Keratinocyte (primary cell): Measurements from ENCODE around the gene CEACAM21. TPM values are rescaled to one million over a fixed set of nuclear protein-coding genes. Genes with fewer than 3 reads are reported as not detected.

Experiments used
- DNase-seq: peaks from one replicate; pipeline ENCODE4 v3.0.0-alpha.2; 2011; ENCODE audit warnings: low read depth, missing footprints, low spot score
- FAIRE-seq: peaks from 2 replicates; lab custom pipeline; 2011; peaks lifted over from hg19 to GRCh38; lab: Jason Lieb, UNC
- H2AFZ ChIP-seq: 2 replicates; pipeline ENCODE4 v1.6.0; 2012; ENCODE audit warnings: low read length, control low read depth, inconsistent platforms; ENCODE audit not compliant: control insufficient read depth
- H3K27ac ChIP-seq: 2 replicates; pipeline ENCODE4 v1.5.1; 2011; ENCODE audit warnings: low read length; ENCODE audit not compliant: control insufficient read depth, insufficient read depth
- H3K27me3 ChIP-seq: 3 replicates; pipeline ENCODE4 v1.6.0; 2011; ENCODE audit warnings: low read length; ENCODE audit not compliant: control insufficient read depth, insufficient read depth; ENCODE audit errors: extremely low read depth
- H3K36me3 ChIP-seq, 2 experiments: 2 replicates in 1 of 2; 3 replicates in 1 of 2; pipeline ENCODE4 v1.5.1; 2011; ENCODE audit warnings: low read length in 2 of 2, mild to moderate bottlenecking in 1 of 2; ENCODE audit not compliant: control insufficient read depth in 2 of 2, insufficient read depth in 2 of 2; ENCODE audit errors: extremely low read depth in 1 of 2
- H3K4me1 ChIP-seq: 3 replicates; pipeline ENCODE4 v1.5.1; 2011; ENCODE audit warnings: low read length; ENCODE audit not compliant: control insufficient read depth, insufficient read depth; ENCODE audit errors: extremely low read depth
- H3K4me2 ChIP-seq: 3 replicates; pipeline ENCODE4 v1.6.0; 2011; ENCODE audit warnings: low read depth, low read length; ENCODE audit not compliant: control insufficient read depth, insufficient read depth; ENCODE audit errors: extremely low read depth
- H3K4me3 ChIP-seq, 3 experiments: fragments of 200-600 bp in 1 of 3; sonication (generic) in 1 of 3; 2 replicates in 2 of 3; 3 replicates in 1 of 3; pipeline ENCODE4 v1.5.1; 2011 to 2016; ENCODE audit warnings: low read length in 3 of 3, mild to moderate bottlenecking in 3 of 3, control low read depth in 2 of 3, inconsistent platforms in 1 of 3, low read depth in 1 of 3, mixed read lengths in 1 of 3, mixed run types in 1 of 3, moderate library complexity in 1 of 3; ENCODE audit not compliant: control insufficient read depth in 2 of 3, insufficient read depth in 2 of 3; ENCODE audit errors: extremely low read depth in 1 of 3
- H3K79me2 ChIP-seq: 2 replicates; pipeline ENCODE4 v1.6.0; 2012; ENCODE audit warnings: low read length; ENCODE audit not compliant: control insufficient read depth, insufficient read depth
- H3K9ac ChIP-seq: 3 replicates; pipeline ENCODE4 v1.6.0; 2011; ENCODE audit warnings: low read length; ENCODE audit not compliant: control insufficient read depth, insufficient read depth; ENCODE audit errors: extremely low read depth
- H3K9me1 ChIP-seq: 3 replicates; pipeline ENCODE4 v1.6.0; 2011; ENCODE audit warnings: low read length; ENCODE audit not compliant: control insufficient read depth, insufficient read depth; ENCODE audit errors: extremely low read depth
- H3K9me3 ChIP-seq: 2 replicates; pipeline ENCODE4 v1.5.1; 2012; ENCODE audit warnings: low read depth, low read length; ENCODE audit not compliant: control insufficient read depth
- H4K20me1 ChIP-seq: 3 replicates; pipeline ENCODE4 v1.6.0; 2011; ENCODE audit warnings: low read length; ENCODE audit not compliant: control insufficient read depth, insufficient read depth; ENCODE audit errors: extremely low read depth
- CTCF ChIP-seq, 3 experiments: IDR thresholded peaks in 1 of 3; conservative IDR thresholded peaks in 1 of 3; optimal IDR thresholded peaks in 1 of 3; 2 replicates in 2 of 3; 3 replicates in 1 of 3; pipeline versions ENCODE3 to v1.5.1; 2011; ENCODE audit warnings: low read length in 3 of 3, mild to moderate bottlenecking in 3 of 3, moderate library complexity in 2 of 3, control low read depth in 1 of 3, inconsistent platforms in 1 of 3; ENCODE audit not compliant: insufficient read depth in 2 of 3; ENCODE audit errors: extremely low read depth in 1 of 3
- EZH2 ChIP-seq: IDR thresholded peaks from one replicate; pipeline ENCODE4 v1.6.1; 2012; ENCODE audit warnings: inconsistent platforms, mild to moderate bottlenecking, low read length, moderate library complexity
- dilution Hi-C: fragments of 300-500 bp; cut with MboI; formaldehyde crosslinking; loops from one replicate; pipeline ENCODE4 v1.7.0; 2020; ENCODE audit warnings: low sequenced_read_pairs; ENCODE audit not compliant: extremely low pct_ligation_motif_present
- polyA plus RNA-seq, 5 experiments: library from polyadenylated mRNA; depleted of rRNA in 3 of 5; stranded (reverse) in 3 of 5; stranded (forward) in 1 of 5; unstranded in 1 of 5; fragments of >200 nt; gene quantifications; 1 replicate in 1 of 5; 2 replicates in 3 of 5; 3 replicates in 1 of 5; pipeline versions ENCODE4 v1.2.1 to v1.2.3, GENCODE V29; 2011 to 2012; ENCODE audit warnings: missing spikeins in 2 of 5, low read depth in 1 of 5, low replicate concordance in 1 of 5

The CEACAM21 gene
- polyA plus RNA-seq, 1 donor (not counting 4 experiments of a cell fraction or from before 2014, with no cell fraction given), result not detected

- H3K9ac ChIP-seq, result no peak overlapping the region
- no peaks in the 10 kb centered on the region for H4K20me1 ChIP-seq
- no peaks in the 10 kb centered on the region for H3K9me1 ChIP-seq
- no peak overlapping the region for H3K4me3 ChIP-seq
- H3K79me2 ChIP-seq, result no peaks in the 10 kb centered on the region
- dilution Hi-C loops, result no loop called here
- H3K4me1 ChIP-seq, result no peaks in the 10 kb centered on the region
- no peaks in the 10 kb centered on the region for H3K27me3 ChIP-seq
- no peak overlapping the region for H3K27ac ChIP-seq
- no peak overlapping the region for H2AFZ ChIP-seq
- TF ChIP-seq EZH2 (no peak), CTCF (optimal IDR thresholded peaks at IDR 0.05 in 1 of 3, IDR thresholded peaks at IDR 0.05 in 1 of 3, conservative IDR thresholded peaks at IDR 0.05 in 1 of 3; ENCODE audit: extremely low read depth in 1 of 3, insufficient read depth in 2 of 3, low read length in 3 of 3) (peak in 1 of 3 experiments; percentile 31)
- DNase-seq (no peak), FAIRE-seq (peak; percentile 17)
- H3K36me3 ChIP-seq, result no peaks in the 10 kb centered on the region
- no peak overlapping the region for H3K4me2 ChIP-seq
- H3K9me3 ChIP-seq, result no peaks in the 10 kb centered on the region
These were observed 41.0 kb downstream of the CEACAM21 start for GRCh38 chr19:41616792-41617621.

- Histone ChIP-seq H3K9me1 (no peaks in the 10 kb centered on the region), H3K4me2 (no peak overlapping the region), H4K20me1 (no peaks in the 10 kb centered on the region), H3K4me1 (no peaks in the 10 kb centered on the region), H3K27ac (no peak overlapping the region), H3K4me3 (no peak overlapping the region), H3K79me2 (no peaks in the 10 kb centered on the region), H3K27me3 (no peaks in the 10 kb centered on the region), H3K9me3 (no peaks in the 10 kb centered on the region), H3K9ac (no peak overlapping the region), H2AFZ (no peak overlapping the region), H3K36me3 (no peaks in the 10 kb centered on the region)
- TF ChIP-seq CTCF (optimal IDR thresholded peaks at IDR 0.05 in 1 of 3, IDR thresholded peaks at IDR 0.05 in 1 of 3, conservative IDR thresholded peaks at IDR 0.05 in 1 of 3; ENCODE audit: extremely low read depth in 1 of 3, insufficient read depth in 2 of 3, low read length in 3 of 3), result no peak
- TF ChIP-seq EZH2, result no peak
- FAIRE-seq (no peak), DNase-seq (no peak)
- dilution Hi-C loops, result no loop called here
These were observed 42.2 kb downstream of the CEACAM21 start for GRCh38 chr19:41617941-41618730.
